ENCODE results near the gene FCAR. TPM values are rescaled to one million over a fixed set of nuclear protein-coding genes. Genes with fewer than 3 reads are reported as not detected.

The FCAR gene
- total RNA-seq, 1 experiment from 2014 or later, result not detected

DNA sequence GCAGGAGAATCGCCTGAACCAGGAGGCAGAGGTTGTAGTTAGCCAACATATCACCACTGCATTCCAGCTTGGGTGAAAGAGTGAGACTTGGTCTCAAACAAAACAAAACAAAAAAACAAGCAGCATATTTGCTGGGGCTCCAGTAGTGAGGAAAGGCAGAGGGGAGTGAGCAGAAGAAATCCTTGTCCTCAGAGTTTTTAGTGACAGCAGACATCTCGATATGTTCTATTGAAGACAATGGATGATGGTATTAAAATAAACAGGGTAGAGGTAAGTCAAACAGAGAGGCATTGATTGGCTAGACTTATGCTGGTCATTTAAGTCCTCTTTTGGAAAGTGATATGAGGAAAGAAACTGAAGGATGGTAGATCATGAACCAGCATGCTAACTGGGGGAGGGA, 54.3 kb downstream of the FCAR start:
- no peaks in the 10 kb centered on the region for H3K9me2 ChIP-seq (ENCODE audit: insufficient read depth)

GRCh38 chr19:54937926-54938325, 63.9 kb downstream of the FCAR start:
- Histone ChIP-seq H3K9ac (ENCODE audit: low read length) (no peak overlapping the region), H3K4me1 (ENCODE audit: control insufficient read depth in 1 of 2, insufficient read depth in 2 of 2, low read length in 2 of 2) (no peaks in the 10 kb centered on the region), H2AFZ (ENCODE audit: low read depth, low read length, poor library complexity, severe bottlenecking) (no peak overlapping the region), H3K27me3 (ENCODE audit: insufficient read depth, low read length) (peaks cover 3% of the 10 kb centered on the region; the same call in 1 of the 2 replicates), H4K20me1 (ENCODE audit: insufficient read depth) (no peaks in the 10 kb centered on the region), H3K9me3 (ENCODE audit: control insufficient read depth in 1 of 2, insufficient read depth in 1 of 2, low read depth in 1 of 2, low read length in 2 of 2) (no peaks in the 10 kb centered on the region), H3K9me2 (ENCODE audit: insufficient read depth) (no peaks in the 10 kb centered on the region), H3K4me2 (ENCODE audit: low read length) (no peak overlapping the region), H3K79me2 (ENCODE audit: insufficient read depth, low read length) (no peaks in the 10 kb centered on the region), H3K27ac (ENCODE audit: low read depth, low read length) (no peak overlapping the region), H3K4me3 (replicated peaks in 1 of 2; ENCODE audit: low read depth in 1 of 2, low read length in 2 of 2) (no peak overlapping the region), H3K36me3 (ENCODE audit: control insufficient read depth in 1 of 2, insufficient read depth in 2 of 2, low read length in 2 of 2) (no peaks in the 10 kb centered on the region)
- intact Hi-C loops (cut with micrococcal nuclease), result no loop called here
- ATAC-seq (no peak), DNase-seq (ENCODE audit: low read depth, low spot score) (no peak)
- CTCF ChIA-PET, result no interaction called here
- RAD21 ChIA-PET (ENCODE audit: low non-redundant PET in 1 of 2, low total read pairs in 2 of 2, uncharacterized antibody in 2 of 2, unreplicated experiment in 2 of 2), result interaction anchor here in 1 of 2 experiments (0.7 kb wide), 1 partner anchor 22 kb away, joined by 5 read pairs; no protein-coding TSS in a partner anchor
- POLR2A ChIA-PET, result interaction anchor here (0.7 kb wide), 1 partner anchor 67 kb away, joined by 3 read pairs; no protein-coding TSS in a partner anchor
- no peak for TF ChIP-seq JUND (IDR thresholded peaks at IDR 0.05)
- TF ChIP-seq REST (IDR thresholded peaks at IDR 0.05; ENCODE audit: low read depth), result no peak
- TF ChIP-seq, protein P1, sequence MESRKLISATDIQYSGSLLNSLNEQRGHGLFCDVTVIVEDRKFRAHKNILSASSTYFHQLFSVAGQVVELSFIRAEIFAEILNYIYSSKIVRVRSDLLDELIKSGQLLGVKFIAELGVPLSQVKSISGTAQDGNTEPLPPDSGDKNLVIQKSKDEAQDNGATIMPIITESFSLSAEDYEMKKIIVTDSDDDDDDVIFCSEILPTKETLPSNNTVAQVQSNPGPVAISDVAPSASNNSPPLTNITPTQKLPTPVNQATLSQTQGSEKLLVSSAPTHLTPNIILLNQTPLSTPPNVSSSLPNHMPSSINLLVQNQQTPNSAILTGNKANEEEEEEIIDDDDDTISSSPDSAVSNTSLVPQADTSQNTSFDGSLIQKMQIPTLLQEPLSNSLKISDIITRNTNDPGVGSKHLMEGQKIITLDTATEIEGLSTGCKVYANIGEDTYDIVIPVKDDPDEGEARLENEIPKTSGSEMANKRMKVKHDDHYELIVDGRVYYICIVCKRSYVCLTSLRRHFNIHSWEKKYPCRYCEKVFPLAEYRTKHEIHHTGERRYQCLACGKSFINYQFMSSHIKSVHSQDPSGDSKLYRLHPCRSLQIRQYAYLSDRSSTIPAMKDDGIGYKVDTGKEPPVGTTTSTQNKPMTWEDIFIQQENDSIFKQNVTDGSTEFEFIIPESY (IDR thresholded peaks at IDR 0.05; ENCODE audit: extremely low read depth, insufficient replicate concordance, low read length), result no peak
- TF ChIP-seq CEBPB (IDR thresholded peaks at IDR 0.05; ENCODE audit: low read depth), result no peak
- TF ChIP-seq, protein P2, sequence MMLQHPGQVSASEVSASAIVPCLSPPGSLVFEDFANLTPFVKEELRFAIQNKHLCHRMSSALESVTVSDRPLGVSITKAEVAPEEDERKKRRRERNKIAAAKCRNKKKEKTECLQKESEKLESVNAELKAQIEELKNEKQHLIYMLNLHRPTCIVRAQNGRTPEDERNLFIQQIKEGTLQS (IDR thresholded peaks at IDR 0.05), result no peak
- TF ChIP-seq POLR2A (IDR thresholded peaks at IDR 0.05; ENCODE audit: borderline replicate concordance, extremely low read depth, insufficient read depth, insufficient read length), result no peak
- TF ChIP-seq POLR2AphosphoS5 (IDR thresholded peaks at IDR 0.05; ENCODE audit: low read depth, low read length), result no peak
- TF ChIP-seq ELF1 (IDR thresholded peaks at IDR 0.05; ENCODE audit: borderline replicate concordance, low read depth), result no peak
- no TSS peak for BruUV-seq (replicated peaks)

More for the DNA sequence above, 54.3 kb downstream of the FCAR start:
- Histone ChIP-seq H3K9me3 (ENCODE audit: control insufficient read depth in 1 of 2, insufficient read depth in 1 of 2, low read depth in 1 of 2, low read length in 2 of 2) (no peaks in the 10 kb centered on the region; a peak in 1 of 4 replicates), H3K27ac (ENCODE audit: low read depth, low read length) (no peak overlapping the region), H4K20me1 (ENCODE audit: insufficient read depth) (no peaks in the 10 kb centered on the region), H3K4me1 (ENCODE audit: control insufficient read depth in 1 of 2, insufficient read depth in 2 of 2, low read length in 2 of 2) (no peaks in the 10 kb centered on the region), H3K79me2 (ENCODE audit: insufficient read depth, low read length) (no peaks in the 10 kb centered on the region), H2AFZ (ENCODE audit: low read depth, low read length, poor library complexity, severe bottlenecking) (no peak overlapping the region), H3K36me3 (ENCODE audit: control insufficient read depth in 1 of 2, insufficient read depth in 2 of 2, low read length in 2 of 2) (no peaks in the 10 kb centered on the region), H3K4me3 (replicated peaks in 1 of 2; ENCODE audit: low read depth in 1 of 2, low read length in 2 of 2) (no peak overlapping the region), H3K4me2 (ENCODE audit: low read length) (no peak overlapping the region), H3K27me3 (ENCODE audit: insufficient read depth, low read length) (no peaks in the 10 kb centered on the region), H3K9ac (ENCODE audit: low read length) (no peak overlapping the region)
- DNase-seq (ENCODE audit: low read depth, low spot score) (peak; percentile 6), ATAC-seq (no peak)
- ChIA-PET RAD21 (ENCODE audit: low non-redundant PET in 1 of 2, low total read pairs in 2 of 2, uncharacterized antibody in 2 of 2, unreplicated experiment in 2 of 2) (no interaction called here), CTCF (no interaction called here), POLR2A (no interaction called here)
- TF ChIP-seq CBX3 (IDR thresholded peaks at IDR 0.05; ENCODE audit: low read depth), result peak; percentile 56; the same call in 1 of the 2 replicates
- no peak for TF ChIP-seq ELF1 (IDR thresholded peaks at IDR 0.05; ENCODE audit: borderline replicate concordance, low read depth)
- no peak for TF ChIP-seq SIN3A (IDR thresholded peaks at IDR 0.05; ENCODE audit: low read depth)
- BruUV-seq (replicated peaks), result no TSS peak
- intact Hi-C loops (cut with micrococcal nuclease), result no loop called here
